DOHH2 (cell line): ENCODE measurements around the gene ADK.

ENCODE experiments used
- H3F3A ChIP-seq: fragments of 200-600 bp; sonication (generic), shearing (Covaris generic); 2 replicates; pipeline ENCODE4 v1.6.0; 2016; ENCODE audit warnings: antibody characterized with exemption, mild to moderate bottlenecking; ENCODE audit not compliant: control insufficient read depth, insufficient read depth
- H3K27ac ChIP-seq: fragments of 200-600 bp; sonication (generic); 2 replicates; pipeline ENCODE4 v1.5.1; 2014; ENCODE audit warnings: low read depth, mild to moderate bottlenecking, low read length, moderate library complexity
- H3K27me3 ChIP-seq: fragments of 200-600 bp; sonication (generic); 2 replicates; pipeline ENCODE4 v1.6.1; 2014; ENCODE audit warnings: mild to moderate bottlenecking, low read length, mixed read lengths; ENCODE audit not compliant: control insufficient read depth
- H3K36me3 ChIP-seq: fragments of 200-600 bp; sonication (generic); 2 replicates; pipeline ENCODE4 v1.6.1; 2014; ENCODE audit warnings: mild to moderate bottlenecking, low read length, moderate library complexity, mixed read lengths; ENCODE audit not compliant: control insufficient read depth
- H3K4me1 ChIP-seq: fragments of 200-600 bp; sonication (generic); 2 replicates; pipeline ENCODE4 v1.6.1; 2014; ENCODE audit warnings: mild to moderate bottlenecking, low read length, mixed read lengths; ENCODE audit not compliant: control insufficient read depth
- H3K4me2 ChIP-seq: fragments of 200-600 bp; sonication (generic); 2 replicates; pipeline ENCODE4 v1.6.0; 2014; ENCODE audit warnings: mild to moderate bottlenecking, low read length, moderate library complexity
- H3K4me3 ChIP-seq: fragments of 200-600 bp; sonication (generic); 2 replicates; pipeline ENCODE4 v1.5.1; 2014; ENCODE audit warnings: mild to moderate bottlenecking, low read length, mixed read lengths
- H3K79me2 ChIP-seq: fragments of 200-600 bp; sonication (generic); 2 replicates; pipeline ENCODE4 v1.6.1; 2014; ENCODE audit warnings: mild to moderate bottlenecking, low read length, mixed read lengths; ENCODE audit not compliant: control insufficient read depth
- H3K9me2 ChIP-seq: fragments of 200-600 bp; sonication (generic); replicated peaks from 2 replicates; pipeline ENCODE4 v1.6.1; 2014; ENCODE audit warnings: mild to moderate bottlenecking, low read length, mixed read lengths; ENCODE audit not compliant: control insufficient read depth
- H3K9me3 ChIP-seq: fragments of 200-600 bp; sonication (generic); 2 replicates; pipeline ENCODE4 v1.6.1; 2014; ENCODE audit warnings: antibody characterized with exemption, low read length, mixed read lengths; ENCODE audit not compliant: control insufficient read depth, insufficient read depth
- H4K20me1 ChIP-seq: fragments of 200-600 bp; sonication (generic); 2 replicates; pipeline ENCODE4 v1.6.0; 2014; ENCODE audit warnings: low read depth, mild to moderate bottlenecking, antibody characterized with exemption, low read length, moderate library complexity; ENCODE audit not compliant: control insufficient read depth, insufficient read depth
- CTCF ChIP-seq: fragments of 200-600 bp; sonication (generic); IDR thresholded peaks from one replicate; pipeline ENCODE4 v1.5.1; 2014; ENCODE audit warnings: antibody characterized with exemption, mild to moderate bottlenecking, low read depth, low read length; ENCODE audit not compliant: poor library complexity, severe bottlenecking
- EZH2phosphoT487 ChIP-seq: fragments of 200-600 bp; sonication (generic); IDR thresholded peaks from 2 replicates; pipeline ENCODE4 v1.6.1; 2017; ENCODE audit warnings: borderline replicate concordance, mild to moderate bottlenecking, antibody characterized with exemption, low read length, moderate library complexity, mixed read lengths

ADK gene

GRCh38 chr10:74320026-74320425 is 169.0 kb downstream of the ADK start:
- Histone ChIP-seq H3F3A (no peaks in the 10 kb centered on the region), H3K36me3 (no peaks in the 10 kb centered on the region), H3K27me3 (no peaks in the 10 kb centered on the region), H4K20me1 (no peaks in the 10 kb centered on the region), H3K79me2 (no peaks in the 10 kb centered on the region), H3K4me2 (no peak overlapping the region), H3K4me3 (no peak overlapping the region), H3K27ac (no peak overlapping the region), H3K9me2 (no peaks in the 10 kb centered on the region), H3K9me3 (no peaks in the 10 kb centered on the region), H3K4me1 (no peaks in the 10 kb centered on the region)
- TF ChIP-seq CTCF (no peak), EZH2phosphoT487 (no peak)

GRCh38 chr10:74320717-74321116 is 169.7 kb downstream of the ADK start:
- TF ChIP-seq EZH2phosphoT487 (no peak), CTCF (no peak)
- Histone ChIP-seq H3F3A (no peaks in the 10 kb centered on the region), H3K9me3 (no peaks in the 10 kb centered on the region), H3K4me1 (no peaks in the 10 kb centered on the region), H3K36me3 (no peaks in the 10 kb centered on the region), H3K27ac (no peak overlapping the region), H4K20me1 (no peaks in the 10 kb centered on the region), H3K4me2 (no peak overlapping the region), H3K27me3 (no peaks in the 10 kb centered on the region), H3K79me2 (no peaks in the 10 kb centered on the region), H3K9me2 (no peaks in the 10 kb centered on the region), H3K4me3 (no peak overlapping the region)

GRCh38 chr10:74322141-74322540 is 171.1 kb downstream of the ADK start:
- Histone ChIP-seq H3K79me2 (no peaks in the 10 kb centered on the region), H3K27me3 (no peaks in the 10 kb centered on the region), H3K4me3 (no peak overlapping the region), H3K9me3 (no peaks in the 10 kb centered on the region), H4K20me1 (no peaks in the 10 kb centered on the region), H3K9me2 (no peaks in the 10 kb centered on the region), H3F3A (no peaks in the 10 kb centered on the region), H3K36me3 (no peaks in the 10 kb centered on the region), H3K27ac (no peak overlapping the region), H3K4me1 (no peaks in the 10 kb centered on the region), H3K4me2 (no peak overlapping the region)
- no peak for TF ChIP-seq EZH2phosphoT487

DNA sequence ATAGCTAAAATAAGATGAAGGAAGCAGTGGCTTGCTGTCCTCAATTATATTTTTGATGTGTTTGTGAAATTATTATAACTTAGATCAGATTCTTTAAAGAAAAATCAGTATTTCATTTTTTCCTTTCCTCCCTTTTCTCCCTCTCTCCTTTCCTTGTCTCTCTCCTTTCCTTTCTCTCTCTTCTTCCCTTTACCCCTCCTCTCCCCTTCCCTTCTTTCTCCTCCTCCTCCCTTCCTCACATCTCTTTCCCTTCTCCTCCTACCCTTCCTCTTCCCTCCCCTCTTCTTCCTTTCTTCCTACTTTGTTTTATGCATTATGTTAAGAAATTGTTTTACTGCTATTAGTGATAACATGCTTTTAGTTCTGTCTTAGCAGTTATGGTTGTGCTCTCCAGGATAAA is 171.5 kb downstream of the ADK start:
- H4K20me1 ChIP-seq, result no peaks in the 10 kb centered on the region
- no peaks in the 10 kb centered on the region for H3K79me2 ChIP-seq
- TF ChIP-seq CTCF (no peak), EZH2phosphoT487 (no peak)
- H3F3A ChIP-seq, result no peaks in the 10 kb centered on the region
- H3K4me2 ChIP-seq, result no peak overlapping the region
- H3K36me3 ChIP-seq, result no peaks in the 10 kb centered on the region
- H3K4me3 ChIP-seq, result no peak overlapping the region
- H3K27me3 ChIP-seq, result no peaks in the 10 kb centered on the region
- no peaks in the 10 kb centered on the region for H3K9me3 ChIP-seq
- no peaks in the 10 kb centered on the region for H3K9me2 ChIP-seq
- H3K4me1 ChIP-seq, result no peaks in the 10 kb centered on the region
- no peak overlapping the region for H3K27ac ChIP-seq
